Fibroblast of lung (primary cell): Measurements from ENCODE around the gene NTSR1.

Experiments
- EZH2 ChIP-seq: IDR thresholded peaks from 2 replicates; pipeline ENCODE4 v1.5.1; 2012; ENCODE audit warnings: low read length, control low read depth, mild to moderate bottlenecking; ENCODE audit errors: missing control alignments
- TF ChIP-seq, protein P1 (sequence below), 2 donors: IDR thresholded peaks in 1 of 2; conservative IDR thresholded peaks in 1 of 2; 1 replicate in 1 of 2; 2 replicates in 1 of 2; pipeline ENCODE4 v1.5.1; 2011 to 2012; ENCODE audit warnings: low read length in 2 of 2, control low read depth in 1 of 2, inconsistent platforms in 1 of 2, low read depth in 1 of 2, mild to moderate bottlenecking in 1 of 2

- TF ChIP-seq EZH2: no peak
- TF ChIP-seq, protein P1, sequence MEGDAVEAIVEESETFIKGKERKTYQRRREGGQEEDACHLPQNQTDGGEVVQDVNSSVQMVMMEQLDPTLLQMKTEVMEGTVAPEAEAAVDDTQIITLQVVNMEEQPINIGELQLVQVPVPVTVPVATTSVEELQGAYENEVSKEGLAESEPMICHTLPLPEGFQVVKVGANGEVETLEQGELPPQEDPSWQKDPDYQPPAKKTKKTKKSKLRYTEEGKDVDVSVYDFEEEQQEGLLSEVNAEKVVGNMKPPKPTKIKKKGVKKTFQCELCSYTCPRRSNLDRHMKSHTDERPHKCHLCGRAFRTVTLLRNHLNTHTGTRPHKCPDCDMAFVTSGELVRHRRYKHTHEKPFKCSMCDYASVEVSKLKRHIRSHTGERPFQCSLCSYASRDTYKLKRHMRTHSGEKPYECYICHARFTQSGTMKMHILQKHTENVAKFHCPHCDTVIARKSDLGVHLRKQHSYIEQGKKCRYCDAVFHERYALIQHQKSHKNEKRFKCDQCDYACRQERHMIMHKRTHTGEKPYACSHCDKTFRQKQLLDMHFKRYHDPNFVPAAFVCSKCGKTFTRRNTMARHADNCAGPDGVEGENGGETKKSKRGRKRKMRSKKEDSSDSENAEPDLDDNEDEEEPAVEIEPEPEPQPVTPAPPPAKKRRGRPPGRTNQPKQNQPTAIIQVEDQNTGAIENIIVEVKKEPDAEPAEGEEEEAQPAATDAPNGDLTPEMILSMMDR (conservative IDR thresholded peaks at IDR 0.05 in 1 of 2, IDR thresholded peaks at IDR 0.05 in 1 of 2; ENCODE audit: low read depth in 1 of 2, low read length in 2 of 2): no peak
Observed at GRCh38 chr20:62796699-62797491, 88.3 kb downstream of the NTSR1 start.
